HG02938 (cell line): Measurements from ENCODE around the gene KCNK3.
"Not testable (repeated sequence)": the region's sequence is repeated elsewhere in the genome, so short reads cannot be mapped to it uniquely, and the experiment has no call there.

Source experiments
- ATAC-seq: cut with Tn5 transposase; IDR thresholded peaks from one replicate; pipeline ENCODE4 v1.9.1; 2021; ENCODE audit warnings: mild to moderate bottlenecking, moderate library complexity; ENCODE audit not compliant: unreplicated experiment

The KCNK3 gene

DNA sequence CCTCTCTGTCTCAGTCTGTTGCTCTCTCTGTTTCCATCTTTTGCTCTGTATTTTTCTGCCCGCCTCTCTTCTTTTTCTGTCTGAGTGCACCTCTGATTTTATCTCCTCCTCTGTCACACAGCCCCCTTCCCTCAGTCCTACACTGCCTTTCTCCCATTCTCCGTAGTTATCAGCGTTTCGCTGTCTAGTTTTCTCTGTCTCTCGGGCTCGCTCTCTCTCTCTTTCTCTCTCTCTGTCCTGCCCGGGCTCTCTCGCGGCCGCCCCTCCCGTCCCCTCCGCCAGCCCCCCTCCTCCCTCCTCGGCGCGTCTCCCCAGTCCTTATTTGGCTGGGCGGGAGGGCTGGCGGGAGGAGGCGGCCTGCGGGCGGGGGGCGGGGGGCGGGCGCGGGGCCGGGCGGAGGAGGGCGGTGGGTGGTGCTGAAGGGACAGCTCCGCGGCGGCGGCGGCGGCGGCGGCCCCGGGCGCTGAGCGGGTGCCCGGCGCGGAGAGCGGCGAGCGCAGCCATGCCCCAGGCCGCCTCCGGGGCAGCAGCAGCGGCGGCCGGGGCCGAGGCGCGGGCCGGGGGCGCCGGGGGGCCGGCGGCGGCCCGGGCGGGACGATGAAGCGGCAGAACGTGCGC lies at the start of gene KCNK3:
KCNK3 (plus strand) TSS at position 444 of the 618 bp plus-strand sequence; CDS start at position 598, 154 bp downstream.
- no peak for ATAC-seq

DNA sequence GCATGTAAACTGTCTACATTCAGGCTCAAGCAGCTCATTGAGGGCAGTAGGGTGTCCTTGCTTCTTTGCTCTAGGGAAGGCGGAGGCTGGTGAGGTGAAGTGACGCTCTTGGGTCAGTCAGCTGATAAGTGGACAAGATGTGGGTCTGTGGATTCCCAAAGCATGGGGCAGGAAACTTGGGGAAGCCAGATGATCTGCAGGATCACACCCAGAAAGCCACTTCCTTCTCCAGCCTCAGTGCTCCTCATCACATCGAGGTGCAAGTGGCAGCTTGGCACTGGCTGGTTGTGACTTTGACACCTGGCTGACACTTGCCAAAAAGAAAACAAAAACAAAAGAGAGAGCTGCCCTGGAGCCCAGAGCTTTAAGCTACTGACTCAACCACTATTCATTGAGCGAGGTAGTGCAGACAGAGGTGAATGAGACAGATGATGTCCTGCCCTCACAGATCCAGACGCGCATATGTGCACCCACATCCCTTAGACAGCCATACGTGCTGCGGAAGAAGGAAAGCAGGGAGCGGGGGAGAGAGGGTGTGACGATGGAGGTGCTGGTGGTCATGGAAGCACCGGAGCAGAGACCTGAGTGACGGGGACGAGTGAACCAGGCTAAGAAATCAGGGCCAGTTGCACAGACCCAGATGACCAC lies 48.2 kb upstream of the KCNK3 start:
- no peak for ATAC-seq

DNA sequence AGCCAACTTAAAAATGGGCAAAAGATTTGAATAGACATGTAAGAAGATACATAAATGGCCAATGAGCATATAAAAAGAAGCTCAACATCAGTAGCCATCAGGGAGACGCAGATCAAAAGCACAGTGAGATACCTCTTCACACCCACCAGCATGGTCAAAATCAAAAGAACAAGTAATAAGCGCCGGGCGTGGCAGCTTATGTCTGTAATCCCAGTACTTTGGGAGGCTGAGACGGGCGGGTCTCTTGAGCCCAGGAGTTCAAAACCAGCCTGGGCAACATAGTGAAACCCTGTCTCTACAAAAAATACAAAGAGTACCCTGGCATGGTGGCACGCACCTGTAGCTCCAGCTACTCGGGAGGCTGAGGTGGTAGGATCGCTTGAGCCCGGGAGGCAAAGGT lies 46.8 kb upstream of the KCNK3 start:
- no peak for ATAC-seq

DNA sequence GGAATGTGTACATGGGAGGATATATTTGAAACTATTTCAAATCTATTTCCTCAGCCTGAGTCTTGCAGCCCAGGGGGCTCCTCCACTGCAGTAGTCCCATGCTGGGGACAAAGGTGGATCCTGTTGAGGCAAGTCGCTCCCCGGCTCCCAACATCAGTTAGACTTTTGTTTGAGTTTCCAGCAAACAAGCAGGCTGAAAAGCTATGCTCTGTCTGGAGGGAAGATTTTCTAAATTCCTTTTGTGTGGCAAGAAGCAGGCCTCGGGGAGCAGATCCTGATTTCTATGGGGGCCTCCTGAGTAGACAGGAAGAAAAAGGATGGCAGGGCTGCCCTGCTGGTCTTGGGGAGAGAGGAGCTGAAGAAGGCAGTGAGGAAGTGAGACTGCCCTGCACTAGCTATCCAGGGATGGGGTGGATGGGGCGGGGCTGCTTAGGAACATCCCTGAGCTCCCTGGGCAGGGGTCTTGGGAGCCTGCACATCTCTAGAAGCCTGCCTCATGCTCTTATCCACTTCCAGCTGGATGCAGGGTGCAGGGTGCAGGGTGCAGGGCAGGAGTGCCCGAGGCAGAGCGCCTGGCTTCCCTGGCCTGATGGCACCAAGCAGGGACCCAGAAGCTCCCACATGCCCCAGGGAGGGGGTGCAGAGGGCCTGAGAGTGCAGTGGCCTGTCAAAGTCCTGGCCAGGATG lies 45.4 kb upstream of the KCNK3 start:
- no peak for ATAC-seq

DNA sequence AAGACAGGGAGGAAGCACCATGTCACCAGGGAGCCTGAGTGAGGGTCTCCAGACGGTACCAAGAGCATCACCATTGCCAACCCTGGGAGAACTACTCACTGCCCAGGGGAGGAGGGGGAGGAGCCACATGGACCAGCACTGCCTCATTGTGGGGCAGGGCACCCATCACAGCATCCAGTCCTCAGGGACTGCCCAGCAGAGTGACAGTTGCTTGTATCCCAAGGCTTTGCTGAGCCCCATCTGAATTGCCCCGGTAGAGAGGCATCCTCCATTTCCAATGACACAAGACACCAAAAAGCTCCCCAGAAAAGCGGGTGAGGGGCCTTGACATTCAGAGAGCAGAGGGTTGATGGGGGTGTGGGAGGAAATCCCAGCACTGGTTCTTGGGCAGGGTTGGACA lies 44.5 kb upstream of the KCNK3 start:
- no peak for ATAC-seq

DNA sequence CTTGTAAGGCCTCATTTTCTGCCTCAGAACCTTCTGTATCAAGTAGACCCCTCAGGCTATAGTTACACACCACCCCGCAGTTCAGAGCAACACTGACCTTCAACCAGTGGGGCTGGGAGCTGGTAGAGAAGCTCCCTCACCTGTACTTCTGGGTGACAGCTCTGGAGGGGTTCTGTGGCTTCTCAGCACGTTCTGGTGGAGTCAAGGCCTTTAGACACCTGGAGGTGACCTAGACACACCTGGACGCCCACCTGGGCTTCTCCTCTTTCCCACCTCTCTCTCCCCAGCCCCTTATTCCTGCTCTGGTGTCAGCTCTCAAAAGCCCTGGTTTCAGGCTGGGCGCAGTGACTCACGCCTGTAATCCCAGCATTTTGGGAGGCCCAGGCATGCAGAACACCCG lies 44.0 kb upstream of the KCNK3 start:
- no peak for ATAC-seq

DNA sequence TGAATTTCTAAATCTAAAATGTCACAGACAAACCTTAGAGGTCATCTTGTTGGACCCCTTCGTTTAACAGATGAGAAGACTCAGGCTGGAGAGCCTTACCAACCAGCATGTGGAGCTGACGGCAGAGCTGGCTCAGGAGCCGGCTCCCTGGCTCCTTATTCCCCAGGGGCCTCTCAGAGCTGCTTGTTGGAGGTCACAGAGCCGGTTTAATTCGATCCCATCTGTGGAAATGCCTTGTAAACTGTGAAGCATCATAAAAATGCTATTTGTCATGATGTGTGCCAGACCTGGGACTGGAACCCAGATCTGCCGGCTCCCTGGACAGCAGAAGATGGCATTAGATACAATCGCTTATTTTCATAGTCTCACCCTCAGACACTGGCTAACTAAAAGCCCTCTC lies 43.2 kb upstream of the KCNK3 start:
- ATAC-seq = no peak

DNA sequence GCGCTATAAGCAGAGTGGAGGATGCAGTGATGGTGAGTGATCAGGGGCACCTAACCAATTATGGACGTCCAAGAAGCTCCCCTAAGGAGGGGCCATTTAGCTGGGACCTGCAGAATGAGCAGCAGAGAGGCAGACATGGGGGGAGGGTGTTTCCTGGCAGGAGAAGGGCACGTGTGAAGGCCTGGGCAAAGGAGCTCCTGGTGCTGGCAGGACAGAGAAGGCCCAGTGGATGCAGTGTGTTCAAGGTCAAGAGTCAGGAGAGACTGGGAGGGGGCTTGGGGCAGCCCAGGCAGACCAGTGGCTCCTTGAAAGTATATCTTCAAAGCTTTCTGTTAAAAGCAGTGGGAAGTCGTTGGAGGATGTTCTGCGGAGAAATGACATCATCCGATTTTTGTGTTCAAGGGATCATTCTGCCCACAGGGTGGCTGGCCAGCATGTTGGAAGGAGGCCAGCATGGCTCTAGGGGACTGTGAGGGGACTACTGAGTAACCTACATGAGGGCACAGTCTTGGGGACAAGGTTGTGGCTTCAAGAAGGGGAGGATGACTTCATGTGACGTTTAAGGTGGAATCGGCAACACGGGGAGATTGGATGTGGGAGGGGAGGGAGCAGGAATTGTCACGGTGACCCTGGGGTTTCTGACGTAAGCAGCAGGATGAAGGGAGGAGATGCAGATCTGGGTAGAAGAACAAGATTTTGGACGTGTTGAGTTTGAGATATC lies 42.4 kb upstream of the KCNK3 start:
- no peak for ATAC-seq

DNA sequence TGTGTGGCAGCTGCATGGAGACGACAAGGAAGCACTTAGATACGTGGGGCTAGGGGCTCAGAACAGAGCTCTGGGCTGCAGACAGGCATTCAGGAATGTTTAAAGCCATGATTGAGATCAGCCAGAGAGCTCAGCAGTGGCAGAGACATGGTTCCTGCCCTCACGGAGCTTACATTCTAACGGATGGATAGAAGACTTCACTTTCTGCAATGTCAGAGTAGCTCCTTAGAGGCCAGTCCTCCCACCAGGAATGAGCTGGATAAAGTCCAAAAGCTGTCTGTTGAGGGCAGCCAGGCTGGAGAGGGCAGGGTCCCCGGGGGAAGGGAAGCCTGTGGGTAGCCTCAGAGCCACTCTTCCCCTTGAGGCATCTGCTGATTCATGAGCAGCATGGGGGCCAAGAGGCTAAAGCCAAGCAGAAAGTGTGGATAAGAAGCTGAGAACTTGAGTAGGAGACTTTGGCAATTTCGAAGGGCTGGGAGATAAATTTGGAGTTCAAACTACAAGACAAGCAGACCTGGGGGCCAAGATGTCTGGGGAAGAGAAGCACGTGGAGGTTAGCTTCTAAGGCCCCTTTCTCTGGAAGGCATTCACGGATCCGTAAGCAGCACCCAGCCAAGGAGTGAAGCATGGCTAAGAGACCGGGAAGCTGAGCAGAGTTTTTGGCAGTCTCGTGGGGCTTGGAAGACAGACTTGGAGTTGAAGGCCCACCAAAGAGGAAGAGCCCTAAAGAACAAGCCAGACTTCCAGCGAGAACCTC lies 41.6 kb upstream of the KCNK3 start:
- no peak for ATAC-seq

DNA sequence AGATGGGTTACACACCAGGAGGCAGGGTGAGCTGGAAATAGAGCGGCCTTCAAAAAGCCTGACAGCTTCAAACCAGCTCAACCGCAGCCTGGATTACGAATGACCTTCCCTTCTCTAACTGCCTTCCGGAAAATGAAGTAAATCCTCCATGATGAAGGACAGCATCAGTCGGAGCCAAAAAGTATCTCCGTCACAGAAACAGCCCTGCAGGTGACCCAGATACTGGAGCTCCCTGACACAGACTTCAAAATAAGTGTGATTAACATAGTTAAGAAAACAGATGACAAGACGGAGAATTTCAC lies 41.1 kb upstream of the KCNK3 start:
- ATAC-seq = no peak

DNA sequence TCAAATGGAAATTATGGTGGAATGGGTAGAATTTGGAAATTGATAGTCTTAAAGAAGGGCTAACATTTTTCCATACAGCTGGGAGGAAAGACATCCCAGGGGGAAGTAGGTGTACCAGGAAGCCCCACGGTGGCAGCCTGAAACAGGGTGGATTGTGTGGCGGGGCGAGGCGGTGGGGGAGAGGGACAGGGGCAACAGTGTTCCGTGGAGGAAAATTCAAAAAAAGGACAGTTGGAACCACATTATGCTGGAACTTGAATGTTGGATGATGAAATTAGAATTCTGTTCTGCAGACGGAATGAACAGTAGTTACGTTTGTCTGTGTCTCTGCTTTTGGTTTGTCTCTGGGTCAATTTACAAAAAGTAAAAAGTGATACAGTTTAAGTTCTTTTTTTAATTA lies 40.7 kb upstream of the KCNK3 start:
- no peak for ATAC-seq

DNA sequence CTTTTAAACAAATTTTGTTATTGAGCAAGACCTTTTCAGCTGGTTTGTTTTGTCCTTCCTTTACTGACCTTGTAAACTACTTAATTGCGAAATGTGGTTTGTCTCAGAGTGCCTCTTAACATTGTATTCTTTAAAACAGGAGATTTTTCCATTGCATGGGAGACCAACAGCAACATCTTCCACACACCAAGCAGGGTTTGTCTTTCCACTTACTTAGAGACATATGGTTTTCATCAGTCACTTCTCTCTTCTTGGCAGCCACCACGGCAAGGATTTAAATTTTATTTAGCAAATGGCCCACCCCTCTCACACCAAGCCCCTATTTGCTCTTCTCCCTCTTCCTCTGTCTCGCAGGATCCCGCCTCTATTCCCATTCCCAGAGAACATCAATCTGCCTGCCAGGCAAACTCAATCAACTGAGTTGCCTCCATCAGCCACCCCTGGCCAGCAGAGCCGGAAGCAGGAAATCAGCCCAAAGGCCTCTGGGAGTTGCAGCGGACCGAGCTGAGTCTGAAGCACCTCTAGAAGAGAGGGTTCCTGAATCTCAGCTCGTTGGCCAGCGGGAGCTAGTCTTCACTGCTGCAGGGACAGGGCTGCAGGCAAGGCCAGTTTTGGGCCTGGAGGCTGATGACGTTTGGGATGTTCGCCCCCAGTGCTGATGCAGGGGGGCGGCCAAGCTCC lies 40.0 kb upstream of the KCNK3 start:
- no peak for ATAC-seq

DNA sequence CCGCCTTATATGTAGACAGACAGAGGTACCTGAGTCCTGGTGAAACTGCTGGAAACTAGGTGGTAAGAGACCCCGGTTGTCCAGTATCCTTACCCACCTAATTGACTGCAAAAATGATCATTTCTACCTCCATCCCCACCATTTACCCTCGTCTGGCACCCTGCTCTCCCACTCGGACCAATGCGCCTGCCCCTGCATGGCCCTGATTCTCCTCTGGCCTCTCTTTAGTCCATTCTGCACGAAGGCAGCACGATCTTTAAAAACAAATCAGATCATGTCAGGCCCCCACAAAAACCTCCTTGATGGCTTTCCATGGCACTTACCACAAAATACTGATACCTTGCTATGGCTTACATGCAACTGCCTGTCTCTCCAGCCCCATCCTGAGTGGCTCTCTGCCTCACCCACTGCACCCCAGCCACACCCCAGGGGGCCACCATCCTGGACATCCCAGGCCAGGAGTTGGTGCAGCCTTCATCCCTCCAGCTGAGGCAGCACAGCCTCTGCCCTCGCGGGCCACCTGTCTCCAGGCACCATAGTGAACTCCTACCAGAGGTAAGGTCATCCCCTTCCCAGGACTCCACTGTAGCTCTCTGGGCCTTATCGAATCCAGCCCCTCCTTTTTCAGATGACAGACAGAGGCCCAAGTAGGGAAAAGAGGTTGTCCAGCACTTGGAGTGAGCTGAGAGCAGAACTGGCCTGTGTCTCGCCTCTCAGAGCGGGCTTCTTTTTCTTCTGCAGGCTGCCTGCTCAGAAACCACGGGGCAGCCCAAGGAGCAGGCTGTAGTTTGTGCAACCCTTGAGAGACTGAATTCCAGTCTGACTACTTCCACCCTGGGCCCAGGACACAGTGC lies 39.1 kb upstream of the KCNK3 start:
- no peak for ATAC-seq

DNA sequence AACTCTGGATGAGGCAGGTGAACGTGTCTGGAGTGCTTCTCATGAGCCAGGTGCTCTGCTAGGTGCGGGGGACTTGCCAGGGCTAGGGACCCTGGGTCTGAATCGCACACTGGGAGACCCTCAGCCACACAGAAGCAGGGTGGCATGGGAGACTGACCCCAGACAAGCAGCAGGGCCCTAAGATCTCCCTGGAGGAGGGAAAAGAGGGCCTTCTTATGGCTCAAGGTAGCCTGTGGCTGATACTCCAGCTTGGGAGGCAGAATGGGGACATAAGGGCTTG lies 38.5 kb upstream of the KCNK3 start:
- ATAC-seq = no peak

DNA sequence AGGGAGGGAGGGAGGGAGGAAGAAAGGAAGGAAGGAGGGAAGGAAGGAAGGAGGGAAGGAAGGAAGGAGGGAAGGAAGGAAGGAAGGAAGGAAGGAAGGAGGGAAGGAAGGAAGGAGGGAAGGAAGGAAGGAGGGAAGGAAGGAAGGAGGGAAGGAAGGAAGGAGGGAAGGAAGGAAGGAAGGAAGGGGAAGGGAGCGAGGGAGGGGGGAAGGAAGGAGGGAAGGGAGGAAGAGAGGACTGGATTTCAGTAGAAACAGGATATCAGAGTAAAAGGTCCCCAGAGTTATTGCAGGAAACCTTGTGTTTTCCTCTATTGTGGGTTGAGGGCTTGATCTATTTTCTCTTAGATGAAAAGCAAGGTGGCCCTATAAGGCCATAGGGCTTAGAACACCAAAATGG lies 37.4 kb upstream of the KCNK3 start:
- not testable (repeated sequence) for ATAC-seq

DNA sequence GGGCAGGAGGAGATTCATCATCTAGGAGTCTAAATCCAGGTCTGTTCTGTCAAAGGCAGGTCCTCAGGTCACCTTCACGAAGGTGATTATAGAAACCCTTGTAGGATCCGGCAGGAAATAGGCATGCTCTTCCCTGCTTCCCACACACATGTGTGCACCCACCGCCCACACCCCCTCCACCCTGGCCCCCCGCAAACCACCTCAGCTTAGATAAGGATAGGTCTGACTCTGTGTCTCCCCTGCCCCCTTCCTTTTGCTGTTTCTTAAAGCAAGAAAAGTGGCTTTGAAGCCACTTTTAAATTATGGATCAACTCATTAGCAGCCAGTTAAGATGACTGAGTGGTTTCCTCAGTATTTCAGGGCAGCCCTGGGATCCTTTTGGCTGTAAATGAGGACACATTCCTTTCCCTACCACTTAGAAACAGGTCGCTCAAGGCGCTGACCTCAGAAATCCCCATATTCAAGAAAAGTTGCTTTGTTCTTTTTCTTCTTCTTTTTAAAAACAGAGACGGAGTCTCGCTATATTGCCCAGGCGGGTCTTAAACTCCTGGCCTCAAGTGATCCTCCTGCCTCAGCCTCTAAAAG lies 36.8 kb upstream of the KCNK3 start:
- ATAC-seq = no peak

DNA sequence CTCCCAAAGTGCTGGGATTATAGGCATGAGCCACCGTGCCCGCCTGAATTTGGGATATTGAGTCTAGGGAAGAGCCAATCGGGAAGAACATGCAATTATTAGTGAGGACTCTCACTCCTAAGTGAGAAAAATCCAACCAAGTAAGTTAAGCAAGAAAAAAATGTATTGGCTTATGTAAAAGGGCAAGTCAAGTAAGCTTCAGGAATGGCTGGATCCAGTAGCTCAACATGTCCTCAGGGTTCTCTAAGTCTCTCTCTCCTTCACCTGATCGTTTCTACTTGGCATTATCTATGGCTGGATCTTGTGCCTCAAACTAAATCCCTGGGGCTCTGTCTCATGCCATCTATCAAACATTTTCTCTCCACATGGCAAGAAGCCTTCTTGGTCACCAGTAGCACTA lies 35.3 kb upstream of the KCNK3 start:
- no peak for ATAC-seq

DNA sequence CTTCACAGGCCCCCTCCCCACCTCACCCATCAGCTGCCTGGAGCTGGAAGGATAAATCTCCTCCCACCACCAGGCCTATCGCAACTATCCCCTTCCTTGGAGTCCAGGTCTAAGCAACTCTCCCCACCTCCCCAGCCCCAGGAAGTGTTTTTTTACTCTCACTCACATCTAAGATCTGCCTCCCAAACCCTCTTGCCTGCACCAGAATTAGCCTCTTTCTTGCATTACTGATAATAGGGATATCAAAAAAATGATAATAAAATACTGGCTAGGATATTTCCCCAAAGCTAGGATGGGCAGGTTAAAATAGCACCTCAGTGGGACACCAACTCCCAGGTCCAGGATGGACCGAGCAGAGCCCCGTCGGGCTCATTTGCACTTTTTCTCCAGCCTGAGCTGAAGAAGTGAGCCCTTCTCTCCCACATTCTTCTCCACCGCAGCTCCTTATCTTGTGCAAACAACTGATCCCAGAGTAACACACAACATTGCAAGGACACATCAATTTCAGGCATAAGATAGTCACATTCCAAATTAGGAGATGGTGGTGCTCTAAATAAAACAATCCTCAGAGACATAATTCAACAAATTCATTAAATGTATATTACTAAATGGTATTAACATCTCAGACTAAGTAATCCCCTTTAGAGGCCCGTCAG lies 33.7 kb upstream of the KCNK3 start:
- no peak for ATAC-seq

DNA sequence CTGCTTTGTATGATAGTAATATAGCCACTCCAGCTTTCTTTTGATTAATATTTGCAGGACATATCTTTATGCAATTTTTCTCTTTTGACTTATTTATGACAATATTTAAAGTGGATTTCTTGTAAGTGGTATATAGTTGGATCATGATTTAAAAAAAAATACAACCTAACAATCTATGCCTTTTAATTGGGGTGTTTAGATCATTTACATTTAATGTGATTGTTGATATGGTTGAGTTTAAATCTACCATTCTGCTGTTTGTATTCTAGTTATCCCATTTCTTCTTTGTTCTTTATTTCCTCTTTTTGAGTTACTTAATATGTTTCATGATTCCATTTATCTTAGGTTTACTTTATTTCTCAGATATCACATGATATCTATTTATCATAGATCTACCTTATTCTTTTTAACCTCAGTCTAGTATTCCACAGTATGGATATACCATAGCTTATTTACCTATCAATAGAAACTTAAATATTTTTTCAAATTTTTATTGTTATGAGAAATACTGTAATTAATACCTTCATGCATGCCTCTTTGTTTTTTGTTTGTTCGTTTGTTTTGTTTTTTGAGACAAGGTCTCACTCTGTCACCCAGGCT lies 32.1 kb upstream of the KCNK3 start:
- no peak for ATAC-seq
